ENCODE data around the gene TMEM248.

The TMEM248 gene

DNA sequence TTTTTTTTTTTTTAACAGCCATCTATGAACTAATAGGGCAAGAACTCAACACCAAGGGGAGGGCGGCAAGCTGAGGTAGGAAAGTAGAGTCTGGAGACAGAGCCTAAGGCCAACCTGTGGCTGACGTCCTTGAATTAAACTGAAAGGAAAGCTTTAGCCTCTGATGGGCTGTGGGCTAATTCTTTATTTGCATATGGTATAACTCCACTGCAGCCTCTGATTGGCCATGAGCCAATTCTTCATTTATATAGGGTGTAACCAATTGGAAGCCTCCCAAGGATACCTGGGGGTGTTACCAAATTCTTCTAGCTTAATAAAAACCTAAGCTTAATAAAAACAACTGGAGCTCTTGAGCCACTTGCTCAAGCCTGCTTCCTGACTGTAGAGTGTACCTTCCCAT, 85.9 kb downstream of the TMEM248 start:
- TF ChIP-seq RARB (CRISPR knock-in tag; IDR thresholded peaks at IDR 0.05) (no peak), PPARA (CRISPR knock-in tag; IDR thresholded peaks at IDR 0.05; ENCODE audit: borderline replicate concordance) (no peak), ISL1 (CRISPR knock-in tag; IDR thresholded peaks at IDR 0.05) (no peak), ZFP30 (CRISPR knock-in tag; IDR thresholded peaks at IDR 0.05) (no peak), ESRRG (CRISPR knock-in tag; IDR thresholded peaks at IDR 0.05) (no peak), TCF4 (CRISPR knock-in tag; IDR thresholded peaks at IDR 0.05; ENCODE audit: borderline replicate concordance) (no peak), BACH2 (CRISPR knock-in tag; IDR thresholded peaks at IDR 0.05; ENCODE audit: borderline replicate concordance) (no peak), ZC3H10 (CRISPR knock-in tag; IDR thresholded peaks at IDR 0.05) (no peak), SNAI2 (CRISPR knock-in tag; IDR thresholded peaks at IDR 0.05) (no peak), GLIS3 (CRISPR knock-in tag; IDR thresholded peaks at IDR 0.05) (no peak), ZNF565 (CRISPR knock-in tag; conservative IDR thresholded peaks at IDR 0.05; ENCODE audit: low read depth) (no peak), ZFP3 (CRISPR knock-in tag; IDR thresholded peaks at IDR 0.05) (no peak), OSR1 (CRISPR knock-in tag; IDR thresholded peaks at IDR 0.05) (no peak)
- TF ChIP-seq, protein P1, sequence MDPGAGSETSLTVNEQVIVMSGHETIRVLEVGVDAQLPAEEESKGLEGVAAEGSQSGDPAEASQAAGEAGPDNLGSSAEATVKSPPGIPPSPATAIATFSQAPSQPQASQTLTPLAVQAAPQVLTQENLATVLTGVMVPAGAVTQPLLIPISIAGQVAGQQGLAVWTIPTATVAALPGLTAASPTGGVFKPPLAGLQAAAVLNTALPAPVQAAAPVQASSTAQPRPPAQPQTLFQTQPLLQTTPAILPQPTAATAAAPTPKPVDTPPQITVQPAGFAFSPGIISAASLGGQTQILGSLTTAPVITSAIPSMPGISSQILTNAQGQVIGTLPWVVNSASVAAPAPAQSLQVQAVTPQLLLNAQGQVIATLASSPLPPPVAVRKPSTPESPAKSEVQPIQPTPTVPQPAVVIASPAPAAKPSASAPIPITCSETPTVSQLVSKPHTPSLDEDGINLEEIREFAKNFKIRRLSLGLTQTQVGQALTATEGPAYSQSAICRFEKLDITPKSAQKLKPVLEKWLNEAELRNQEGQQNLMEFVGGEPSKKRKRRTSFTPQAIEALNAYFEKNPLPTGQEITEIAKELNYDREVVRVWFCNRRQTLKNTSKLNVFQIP (CRISPR knock-in tag; IDR thresholded peaks at IDR 0.05; ENCODE audit: borderline replicate concordance, low read depth): no peak
- TF ChIP-seq, protein P2, sequence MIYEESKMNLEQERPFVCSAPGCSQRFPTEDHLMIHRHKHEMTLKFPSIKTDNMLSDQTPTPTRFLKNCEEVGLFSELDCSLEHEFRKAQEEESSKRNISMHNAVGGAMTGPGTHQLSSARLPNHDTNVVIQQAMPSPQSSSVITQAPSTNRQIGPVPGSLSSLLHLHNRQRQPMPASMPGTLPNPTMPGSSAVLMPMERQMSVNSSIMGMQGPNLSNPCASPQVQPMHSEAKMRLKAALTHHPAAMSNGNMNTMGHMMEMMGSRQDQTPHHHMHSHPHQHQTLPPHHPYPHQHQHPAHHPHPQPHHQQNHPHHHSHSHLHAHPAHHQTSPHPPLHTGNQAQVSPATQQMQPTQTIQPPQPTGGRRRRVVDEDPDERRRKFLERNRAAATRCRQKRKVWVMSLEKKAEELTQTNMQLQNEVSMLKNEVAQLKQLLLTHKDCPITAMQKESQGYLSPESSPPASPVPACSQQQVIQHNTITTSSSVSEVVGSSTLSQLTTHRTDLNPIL (CRISPR knock-in tag; IDR thresholded peaks at IDR 0.05; ENCODE audit: low read depth): no peak
- TF ChIP-seq, protein P3, sequence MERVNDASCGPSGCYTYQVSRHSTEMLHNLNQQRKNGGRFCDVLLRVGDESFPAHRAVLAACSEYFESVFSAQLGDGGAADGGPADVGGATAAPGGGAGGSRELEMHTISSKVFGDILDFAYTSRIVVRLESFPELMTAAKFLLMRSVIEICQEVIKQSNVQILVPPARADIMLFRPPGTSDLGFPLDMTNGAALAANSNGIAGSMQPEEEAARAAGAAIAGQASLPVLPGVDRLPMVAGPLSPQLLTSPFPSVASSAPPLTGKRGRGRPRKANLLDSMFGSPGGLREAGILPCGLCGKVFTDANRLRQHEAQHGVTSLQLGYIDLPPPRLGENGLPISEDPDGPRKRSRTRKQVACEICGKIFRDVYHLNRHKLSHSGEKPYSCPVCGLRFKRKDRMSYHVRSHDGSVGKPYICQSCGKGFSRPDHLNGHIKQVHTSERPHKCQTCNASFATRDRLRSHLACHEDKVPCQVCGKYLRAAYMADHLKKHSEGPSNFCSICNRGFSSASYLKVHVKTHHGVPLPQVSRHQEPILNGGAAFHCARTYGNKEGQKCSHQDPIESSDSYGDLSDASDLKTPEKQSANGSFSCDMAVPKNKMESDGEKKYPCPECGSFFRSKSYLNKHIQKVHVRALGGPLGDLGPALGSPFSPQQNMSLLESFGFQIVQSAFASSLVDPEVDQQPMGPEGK (CRISPR knock-in tag; IDR thresholded peaks at IDR 0.05; ENCODE audit: borderline replicate concordance): no peak
- no peak for ATAC-seq
